CD14-positive monocyte (primary cell): ENCODE measurements around the gene AASDHPPT. TPM values are rescaled to one million over a fixed set of nuclear protein-coding genes. Genes with fewer than 3 reads are reported as not detected.

Experiments used
- DNase-seq, 3 donors: peaks; one replicate each; pipeline ENCODE4 v3.0.0-alpha.2; 2011 to 2022
- H2AFZ ChIP-seq: 2 replicates; pipeline ENCODE4 v1.6.0; 2012; ENCODE audit warnings: mild to moderate bottlenecking, low read depth, low read length, inconsistent platforms; ENCODE audit not compliant: insufficient read depth, poor library complexity, severe bottlenecking
- H3K27ac ChIP-seq, 2 donors: 1 replicate in 1 of 2; 2 replicates in 1 of 2; pipeline ENCODE4 v1.5.1; 2012 to 2013; ENCODE audit warnings: low read length in 2 of 2, control low read depth in 1 of 2, inconsistent platforms in 1 of 2, low read depth in 1 of 2, mild to moderate bottlenecking in 1 of 2
- H3K27me3 ChIP-seq, 2 donors: one replicate each; pipeline versions ENCODE4 v1.6.0 to v1.6.1; 2011 to 2013; ENCODE audit warnings: low read length in 2 of 2; ENCODE audit not compliant: control insufficient read depth in 2 of 2, insufficient read depth in 2 of 2
- H3K36me3 ChIP-seq, 2 donors: replicated peaks in 1 of 2; 1 replicate in 1 of 2; 2 replicates in 1 of 2; pipeline versions ENCODE4 v1.5.1 to v1.6.1; 2012 to 2013; ENCODE audit warnings: low read length in 2 of 2, control low read depth in 1 of 2, inconsistent platforms in 1 of 2, mild to moderate bottlenecking in 1 of 2; ENCODE audit not compliant: insufficient read depth in 2 of 2, control insufficient read depth in 1 of 2
- H3K4me1 ChIP-seq, 2 donors: 1 replicate in 1 of 2; 2 replicates in 1 of 2; pipeline versions ENCODE4 v1.5.1 to v1.6.1; 2012 to 2013; ENCODE audit warnings: low read length in 2 of 2, control low read depth in 1 of 2, inconsistent platforms in 1 of 2, mild to moderate bottlenecking in 1 of 2, moderate library complexity in 1 of 2; ENCODE audit not compliant: insufficient read depth in 2 of 2, control insufficient read depth in 1 of 2
- H3K4me2 ChIP-seq: replicated peaks from 2 replicates; pipeline ENCODE3; 2012; ENCODE audit warnings: low read length, moderate library complexity, mild to moderate bottlenecking; ENCODE audit not compliant: poor library complexity, severe bottlenecking; ENCODE audit errors: extremely low read depth
- H3K4me3 ChIP-seq, 3 experiments: fragments of 200-600 bp in 1 of 3; sonication (generic) in 1 of 3; replicated peaks in 1 of 3; 1 replicate in 2 of 3; 2 replicates in 1 of 3; pipeline ENCODE4 v1.5.1; 2011 to 2013; ENCODE audit warnings: low read length in 3 of 3, mild to moderate bottlenecking in 3 of 3, control low read depth in 2 of 3, low read depth in 2 of 3, inconsistent platforms in 1 of 3, moderate library complexity in 1 of 3
- H3K79me2 ChIP-seq: 2 replicates; pipeline ENCODE4 v1.6.0; 2012; ENCODE audit warnings: mild to moderate bottlenecking, control low read depth, inconsistent platforms, low read length, moderate library complexity; ENCODE audit not compliant: insufficient read depth
- H3K9ac ChIP-seq: 2 replicates; pipeline ENCODE4 v1.6.0; 2017; ENCODE audit warnings: low read length, mild to moderate bottlenecking; ENCODE audit not compliant: insufficient read depth, poor library complexity, severe bottlenecking
- H3K9me3 ChIP-seq, 2 donors: replicated peaks in 1 of 2; 1 replicate in 1 of 2; 2 replicates in 1 of 2; pipeline versions ENCODE4 v1.5.1 to v1.6.1; 2012 to 2013; ENCODE audit warnings: low read length in 2 of 2, control low read depth in 1 of 2; ENCODE audit not compliant: control insufficient read depth in 1 of 2, insufficient read depth in 1 of 2
- H4K20me1 ChIP-seq: 2 replicates; pipeline ENCODE4 v1.6.0; 2012; ENCODE audit warnings: mild to moderate bottlenecking, low read length, control low read depth, moderate library complexity; ENCODE audit not compliant: insufficient read depth
- H3K27ac Mint-ChIP-seq, 7 donors: one replicate each; pipeline ENCODE4 v1.8.0; 2020; ENCODE audit warnings: mild to moderate bottlenecking in 7 of 7, mixed read lengths in 7 of 7, moderate library complexity in 6 of 7, inconsistent platforms in 2 of 7
- H3K27me3 Mint-ChIP-seq, 3 donors: one replicate each; pipeline ENCODE4 v1.8.0; 2021 to 2022; ENCODE audit warnings: low read depth in 3 of 3, mild to moderate bottlenecking in 3 of 3, mixed read lengths in 3 of 3, moderate library complexity in 3 of 3, inconsistent platforms in 1 of 3
- H3K36me3 Mint-ChIP-seq, 2 donors: one replicate each; pipeline ENCODE4 v1.8.0; 2020; ENCODE audit warnings: mixed read lengths in 2 of 2, inconsistent platforms in 1 of 2, mild to moderate bottlenecking in 1 of 2
- H3K4me1 Mint-ChIP-seq: one replicate; pipeline ENCODE4 v1.8.0; 2020; ENCODE audit warnings: mild to moderate bottlenecking, mixed read lengths
- H3K4me3 Mint-ChIP-seq, 2 donors: one replicate each; pipeline ENCODE4 v1.8.0; 2020; ENCODE audit warnings: mild to moderate bottlenecking in 2 of 2, mixed read lengths in 2 of 2, moderate library complexity in 1 of 2
- H3K9me3 Mint-ChIP-seq, 7 donors: one replicate each; pipeline ENCODE4 v1.8.0; 2020 to 2022; ENCODE audit warnings: mixed read lengths in 7 of 7, mild to moderate bottlenecking in 6 of 7, moderate library complexity in 6 of 7, inconsistent platforms in 2 of 7
- WGBS: methylation state at CpG from one replicate; pipeline ENCODE4 v1.1.5; 2013; ENCODE audit warnings: missing lambda C conversion rate; ENCODE audit not compliant: insufficient coverage; 5-methylcytosine and 5-hydroxymethylcytosine counted together
- intact Hi-C, 2 donors: fragments of 100-400 bp; cut with micrococcal nuclease; formaldehyde crosslinking; loops; one replicate each; pipeline versions ENCODE4 v1.15.0 to v1.15.1; 2023
- polyA plus RNA-seq, 3 donors: library from polyadenylated mRNA; depleted of rRNA in 1 of 3; unstranded in 2 of 3; stranded (reverse) in 1 of 3; fragments of 300-500 nt in 2 of 3; fragments of >200 nt in 1 of 3; fragmentation: Illumina TruSeq in 2 of 3; gene quantifications; 1 replicate in 2 of 3; 2 replicates in 1 of 3; pipeline ENCODE4 v1.2.3, GENCODE V29; 2012 to 2021
- TF ChIP-seq, protein P1 (sequence below): fragments of 200-600 bp; IDR thresholded peaks from one replicate; pipeline ENCODE4 v1.8.0; 2022; ENCODE audit warnings: antibody characterized with exemption, mild to moderate bottlenecking

Gene AASDHPPT
- polyA plus RNA-seq, 3 donors: 7.6 to 47.3 (median 27.3) TPM

DNA sequence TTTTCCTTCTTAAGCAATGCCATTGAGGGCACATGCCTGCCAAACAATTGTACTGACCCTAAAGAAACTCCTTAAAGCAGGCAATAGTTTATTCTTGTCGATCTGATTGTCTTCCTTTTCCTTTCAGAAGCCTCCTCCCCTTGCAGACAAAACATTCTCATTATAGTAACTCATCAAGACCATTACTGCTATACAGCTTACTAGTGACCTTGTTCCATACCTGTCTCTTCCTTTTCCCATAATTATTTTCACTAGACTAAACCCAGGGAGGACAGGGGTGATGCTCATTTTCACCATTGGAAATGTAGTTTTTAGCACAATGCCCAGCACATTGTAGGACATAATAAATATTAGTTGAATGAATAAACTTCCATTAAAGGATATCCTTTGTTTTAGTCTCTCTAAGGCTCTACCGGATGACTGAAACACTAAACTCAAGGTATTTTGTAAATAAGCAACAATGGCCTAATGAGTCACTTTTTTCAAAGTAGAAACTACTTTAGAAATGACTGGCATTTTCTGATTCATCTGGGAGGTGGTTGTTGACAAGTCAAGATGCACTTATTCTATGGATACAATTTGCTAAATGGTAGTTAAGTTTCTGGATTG is 46.2 kb upstream of the AASDHPPT start:
- Histone ChIP-seq H3K4me1 (no peaks in the 10 kb centered on the region), H3K27ac (no peak overlapping the region), H3K79me2 (no peaks in the 10 kb centered on the region), H4K20me1 (no peaks in the 10 kb centered on the region), H3K36me3 (no peaks in the 10 kb centered on the region), H2AFZ (no peak overlapping the region), H3K4me3 (no peak overlapping the region), H3K9me3 (no peaks in the 10 kb centered on the region), H3K9ac (no peak overlapping the region), H3K4me2 (no peak overlapping the region), H3K27me3 (peaks cover 0 to 2% of the 10 kb centered on the region in 2 donors)
- H3K36me3 Mint-ChIP-seq: no peaks in the 10 kb centered on the region
- peaks cover 0 to 5% (median 2%) of the 10 kb centered on the region in 3 donors for H3K27me3 Mint-ChIP-seq
- DNase-seq: no peak
- TF ChIP-seq, protein P1, sequence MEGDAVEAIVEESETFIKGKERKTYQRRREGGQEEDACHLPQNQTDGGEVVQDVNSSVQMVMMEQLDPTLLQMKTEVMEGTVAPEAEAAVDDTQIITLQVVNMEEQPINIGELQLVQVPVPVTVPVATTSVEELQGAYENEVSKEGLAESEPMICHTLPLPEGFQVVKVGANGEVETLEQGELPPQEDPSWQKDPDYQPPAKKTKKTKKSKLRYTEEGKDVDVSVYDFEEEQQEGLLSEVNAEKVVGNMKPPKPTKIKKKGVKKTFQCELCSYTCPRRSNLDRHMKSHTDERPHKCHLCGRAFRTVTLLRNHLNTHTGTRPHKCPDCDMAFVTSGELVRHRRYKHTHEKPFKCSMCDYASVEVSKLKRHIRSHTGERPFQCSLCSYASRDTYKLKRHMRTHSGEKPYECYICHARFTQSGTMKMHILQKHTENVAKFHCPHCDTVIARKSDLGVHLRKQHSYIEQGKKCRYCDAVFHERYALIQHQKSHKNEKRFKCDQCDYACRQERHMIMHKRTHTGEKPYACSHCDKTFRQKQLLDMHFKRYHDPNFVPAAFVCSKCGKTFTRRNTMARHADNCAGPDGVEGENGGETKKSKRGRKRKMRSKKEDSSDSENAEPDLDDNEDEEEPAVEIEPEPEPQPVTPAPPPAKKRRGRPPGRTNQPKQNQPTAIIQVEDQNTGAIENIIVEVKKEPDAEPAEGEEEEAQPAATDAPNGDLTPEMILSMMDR: no peak
- peaks cover 0 to 6% (median 3%) of the 10 kb centered on the region in 7 donors for H3K9me3 Mint-ChIP-seq
- H3K27ac Mint-ChIP-seq: no peak overlapping the region
- H3K4me3 Mint-ChIP-seq: no peak overlapping the region
- WGBS: 80% methylated on average over 1 of the region's 2 CpGs
- no peaks in the 10 kb centered on the region for H3K4me1 Mint-ChIP-seq
- intact Hi-C loops: no loop called here

DNA sequence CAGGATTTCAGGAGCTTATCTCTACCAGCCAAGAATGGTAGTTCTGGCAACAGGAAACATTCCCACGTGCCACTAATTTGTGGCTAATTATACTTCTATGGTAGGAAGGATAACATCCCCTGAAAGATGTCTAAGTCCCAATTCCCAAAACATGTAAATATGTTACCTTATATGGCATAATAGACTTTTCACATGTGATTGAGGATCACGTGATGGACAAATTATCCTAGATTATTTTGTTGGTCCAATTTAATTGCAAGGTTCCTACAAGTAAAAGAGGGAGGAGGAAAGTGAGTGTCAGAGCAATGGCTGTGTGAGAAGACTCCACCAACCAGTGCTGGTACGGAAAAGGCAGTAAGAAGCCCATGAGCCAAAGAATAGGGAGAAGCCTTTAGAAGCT is 45.5 kb upstream of the AASDHPPT start:
- intact Hi-C loops: no loop called here
- H3K27me3 ChIP-seq: peaks cover 0 to 2% of the 10 kb centered on the region in 2 donors
- no peak overlapping the region for H3K27ac ChIP-seq
- H3K27ac Mint-ChIP-seq: no peak overlapping the region
- H2AFZ ChIP-seq: no peak overlapping the region
- WGBS: no CpG with 5 or more reads among the region's 3 CpGs
- no peaks in the 10 kb centered on the region for H3K36me3 ChIP-seq
- H3K4me3 ChIP-seq: no peak overlapping the region
- no peak overlapping the region for H3K4me2 ChIP-seq
- H3K27me3 Mint-ChIP-seq: peaks cover 0 to 5% (median 2%) of the 10 kb centered on the region in 3 donors
- no peaks in the 10 kb centered on the region for H3K79me2 ChIP-seq
- H4K20me1 ChIP-seq: no peaks in the 10 kb centered on the region
- no peaks in the 10 kb centered on the region for H3K9me3 ChIP-seq
- H3K4me1 Mint-ChIP-seq: no peaks in the 10 kb centered on the region
- no peaks in the 10 kb centered on the region for H3K4me1 ChIP-seq
- H3K4me3 Mint-ChIP-seq: no peak overlapping the region
- TF ChIP-seq, protein P1: no peak
- peaks cover 0 to 6% (median 3%) of the 10 kb centered on the region in 7 donors for H3K9me3 Mint-ChIP-seq
- H3K9ac ChIP-seq: no peak overlapping the region
- DNase-seq: no peak
- H3K36me3 Mint-ChIP-seq: no peaks in the 10 kb centered on the region
